ENCODE measurements around the gene MED29. TPM values are rescaled to one million over a fixed set of nuclear protein-coding genes. Genes with fewer than 3 reads are reported as not detected.
A peak's percentile ranks its signal among the peaks of the same experiment; 100 is the strongest.

MED29 gene
- total RNA-seq, 1 donor, result 19.9 TPM

DNA sequence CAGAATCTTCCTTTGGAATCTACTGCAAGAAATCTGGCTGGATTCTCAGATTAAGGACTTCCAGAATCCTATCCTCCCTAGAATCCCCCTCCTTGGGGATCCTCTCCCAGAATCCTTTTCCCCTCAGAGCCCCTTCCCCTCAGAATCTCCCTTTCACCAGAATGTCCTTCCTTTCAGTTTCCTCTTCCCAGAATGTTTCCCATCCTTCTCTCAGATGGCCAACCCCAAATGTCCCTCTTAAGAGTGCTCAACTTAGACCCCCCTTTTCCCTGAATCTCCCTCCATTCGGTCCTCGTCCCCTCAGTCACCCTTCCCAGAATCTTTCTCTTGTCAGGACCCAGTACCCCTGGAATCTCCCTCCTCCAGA, 45.2 kb downstream of the MED29 start:
- Histone ChIP-seq H4K20me1 (ENCODE audit: insufficient read depth, low read length) (peaks cover 20% of the 10 kb centered on the region), H3K36me3 (ENCODE audit: insufficient read depth, low read length) (peaks cover 30% of the 10 kb centered on the region), H3K4me1 (ENCODE audit: insufficient read depth, low read length) (peaks cover 20% of the 10 kb centered on the region), H3K9me3 (ENCODE audit: low read depth, low read length) (no peaks in the 10 kb centered on the region), H3K27me3 (ENCODE audit: insufficient read depth, low read length) (no peaks in the 10 kb centered on the region), H3K4me2 (ENCODE audit: insufficient read depth, low read length) (peak overlapping the region; percentile 88), H3K79me2 (ENCODE audit: insufficient read depth, low read length) (peaks cover 29% of the 10 kb centered on the region), H3K27ac (ENCODE audit: low read depth, low read length) (peak overlapping the region; percentile 78), H2AFZ (ENCODE audit: low read length) (peak overlapping the region; percentile 63), H3K4me3 (ENCODE audit: insufficient read depth, low read length) (peak overlapping the region; percentile 93)
- TF ChIP-seq, protein P1, sequence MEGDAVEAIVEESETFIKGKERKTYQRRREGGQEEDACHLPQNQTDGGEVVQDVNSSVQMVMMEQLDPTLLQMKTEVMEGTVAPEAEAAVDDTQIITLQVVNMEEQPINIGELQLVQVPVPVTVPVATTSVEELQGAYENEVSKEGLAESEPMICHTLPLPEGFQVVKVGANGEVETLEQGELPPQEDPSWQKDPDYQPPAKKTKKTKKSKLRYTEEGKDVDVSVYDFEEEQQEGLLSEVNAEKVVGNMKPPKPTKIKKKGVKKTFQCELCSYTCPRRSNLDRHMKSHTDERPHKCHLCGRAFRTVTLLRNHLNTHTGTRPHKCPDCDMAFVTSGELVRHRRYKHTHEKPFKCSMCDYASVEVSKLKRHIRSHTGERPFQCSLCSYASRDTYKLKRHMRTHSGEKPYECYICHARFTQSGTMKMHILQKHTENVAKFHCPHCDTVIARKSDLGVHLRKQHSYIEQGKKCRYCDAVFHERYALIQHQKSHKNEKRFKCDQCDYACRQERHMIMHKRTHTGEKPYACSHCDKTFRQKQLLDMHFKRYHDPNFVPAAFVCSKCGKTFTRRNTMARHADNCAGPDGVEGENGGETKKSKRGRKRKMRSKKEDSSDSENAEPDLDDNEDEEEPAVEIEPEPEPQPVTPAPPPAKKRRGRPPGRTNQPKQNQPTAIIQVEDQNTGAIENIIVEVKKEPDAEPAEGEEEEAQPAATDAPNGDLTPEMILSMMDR (IDR thresholded peaks at IDR 0.05; ENCODE audit: extremely low read depth, low read depth, low read length), result no peak
- DNase-seq (ENCODE audit: insufficient read length, low spot score, missing footprints), result peak; percentile 39

DNA sequence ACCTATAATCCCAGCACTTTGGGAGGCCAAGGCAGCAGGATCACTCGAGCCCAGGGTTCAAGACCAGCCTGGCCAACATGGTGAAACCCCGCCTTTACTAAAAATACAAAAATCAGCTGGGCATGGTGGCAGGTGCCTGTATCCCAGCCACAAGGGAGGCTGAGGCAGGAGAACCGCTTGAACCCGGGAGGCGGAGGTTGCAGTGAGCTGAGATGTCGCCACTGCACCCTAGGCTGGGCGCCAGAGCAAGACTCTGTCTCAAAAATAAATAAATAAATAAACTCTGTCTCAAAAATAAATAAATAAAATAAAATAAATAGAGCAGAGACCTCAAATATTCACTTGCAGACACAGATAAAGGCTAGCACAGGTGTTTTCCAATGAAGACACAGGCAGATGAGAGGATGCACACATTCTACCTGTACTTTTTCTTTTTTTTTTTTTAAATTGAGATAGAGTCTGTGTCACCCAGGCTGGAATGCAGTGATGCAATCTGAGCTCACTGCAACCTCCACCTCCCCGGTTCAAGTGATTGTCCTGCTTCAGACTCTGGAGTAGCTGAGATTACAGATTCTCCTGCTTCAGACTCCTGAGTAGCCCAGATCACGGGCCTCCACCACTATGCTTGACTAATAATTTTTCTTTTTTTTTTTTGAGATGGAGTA, 47.2 kb downstream of the MED29 start:
- H3K4me2 ChIP-seq (ENCODE audit: insufficient read depth, low read length), result no peak overlapping the region
- H3K4me3 ChIP-seq (ENCODE audit: insufficient read depth, low read length), result no peak overlapping the region
- peaks cover 19% of the 10 kb centered on the region for H3K4me1 ChIP-seq (ENCODE audit: insufficient read depth, low read length)
- H3K27ac ChIP-seq (ENCODE audit: low read depth, low read length), result no peak overlapping the region
- DNase-seq (ENCODE audit: insufficient read length, low spot score, missing footprints), result no peak
- TF ChIP-seq, protein P1 (IDR thresholded peaks at IDR 0.05; ENCODE audit: extremely low read depth, low read depth, low read length), result no peak
- H3K36me3 ChIP-seq (ENCODE audit: insufficient read depth, low read length), result peaks cover 15% of the 10 kb centered on the region
- H3K27me3 ChIP-seq (ENCODE audit: insufficient read depth, low read length), result no peaks in the 10 kb centered on the region
- H4K20me1 ChIP-seq (ENCODE audit: insufficient read depth, low read length), result peaks cover 18% of the 10 kb centered on the region
- no peaks in the 10 kb centered on the region for H3K9me3 ChIP-seq (ENCODE audit: low read depth, low read length)
- no peak overlapping the region for H2AFZ ChIP-seq (ENCODE audit: low read length)
- H3K79me2 ChIP-seq (ENCODE audit: insufficient read depth, low read length), result peaks cover 24% of the 10 kb centered on the region

DNA sequence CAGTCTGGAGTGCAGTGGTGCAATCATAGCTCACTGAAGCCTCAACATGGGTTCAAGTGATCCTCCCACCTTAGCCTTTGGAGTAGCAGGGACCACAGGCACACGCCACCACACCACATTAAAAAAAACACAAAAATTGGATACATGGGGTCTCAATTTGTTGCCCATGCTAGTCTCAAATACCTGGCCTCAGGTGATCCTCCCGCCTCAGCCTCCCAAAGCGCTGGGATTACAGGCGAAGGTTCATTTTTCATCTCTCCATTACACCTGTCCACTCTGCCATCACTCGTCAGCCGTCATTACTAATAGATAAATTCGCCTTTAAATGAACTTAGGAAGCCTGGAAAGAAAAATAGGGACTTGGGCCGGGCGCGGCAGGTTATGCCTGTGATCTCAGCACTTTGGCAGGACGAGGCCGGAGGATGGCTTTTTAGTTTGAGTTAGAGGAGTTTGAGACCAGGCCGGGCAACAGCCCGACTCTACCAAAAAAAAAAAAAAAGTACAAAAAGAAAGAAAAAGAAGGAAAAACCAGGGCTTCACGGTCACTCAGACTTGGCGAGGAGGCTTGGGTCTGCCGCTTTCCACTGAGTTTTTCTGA, 53.5 kb downstream of the MED29 start:
- peak; percentile 62 for DNase-seq (ENCODE audit: insufficient read length, low spot score, missing footprints)
- TF ChIP-seq, protein P1 (IDR thresholded peaks at IDR 0.05; ENCODE audit: extremely low read depth, low read depth, low read length), result no peak
- Histone ChIP-seq H3K79me2 (ENCODE audit: insufficient read depth, low read length) (peaks cover 53% of the 10 kb centered on the region), H3K27ac (ENCODE audit: low read depth, low read length) (peak overlapping the region; percentile 95), H4K20me1 (ENCODE audit: insufficient read depth, low read length) (peaks cover 29% of the 10 kb centered on the region), H3K27me3 (ENCODE audit: insufficient read depth, low read length) (no peaks in the 10 kb centered on the region), H3K9me3 (ENCODE audit: low read depth, low read length) (no peaks in the 10 kb centered on the region), H2AFZ (ENCODE audit: low read length) (peak overlapping the region; percentile 87), H3K4me3 (ENCODE audit: insufficient read depth, low read length) (peak overlapping the region; percentile 95), H3K4me2 (ENCODE audit: insufficient read depth, low read length) (peak overlapping the region; percentile 88), H3K36me3 (ENCODE audit: insufficient read depth, low read length) (peaks cover 14% of the 10 kb centered on the region), H3K4me1 (ENCODE audit: insufficient read depth, low read length) (peaks cover 24% of the 10 kb centered on the region)

Data from osteoblast (primary cell).